GM10266 (cell line): ENCODE data around the gene TMEM231.

Experiments used
- DNase-seq: peaks from one replicate; pipeline ENCODE4 v3.0.0; 2012; ENCODE audit errors: extremely low spot score
- CTCF ChIP-seq: IDR thresholded peaks from 2 replicates; pipeline ENCODE4 v1.5.1; 2012; ENCODE audit warnings: mild to moderate bottlenecking, low read depth; ENCODE audit not compliant: control insufficient read depth, insufficient read depth; ENCODE audit errors: missing control alignments

The TMEM231 gene

GRCh38 chr16:75535901-75536300 is 20.2 kb downstream of the TMEM231 start, which contains the start of gene CHST5:
Gene CHST5 (minus strand): TSS chr16:75536108. CDS start chr16:75530384, 5,724 bp downstream.
- no peak for TF ChIP-seq CTCF
- DNase-seq, result no peak

GRCh38 chr16:75535211-75535843 is 20.7 kb downstream of the TMEM231 start:
- no peak for TF ChIP-seq CTCF
- DNase-seq, result no peak

- no peak for DNase-seq
- no peak for TF ChIP-seq CTCF
Measured at GRCh38 chr16:75534560-75535205, 21.4 kb downstream of the TMEM231 start.

- TF ChIP-seq CTCF, result no peak
- no peak for DNase-seq
Measured at GRCh38 chr16:75532791-75533190, 23.3 kb downstream of the TMEM231 start.

GRCh38 chr16:75532142-75532765 is 23.8 kb downstream of the TMEM231 start:
- no peak for TF ChIP-seq CTCF
- DNase-seq, result no peak

- DNase-seq, result no peak
- TF ChIP-seq CTCF, result no peak
Measured at GRCh38 chr16:75529959-75530358, 26.1 kb downstream of the TMEM231 start.
